SK-N-MC (cell line): ENCODE results near the gene MAU2.

Experiments
- DNase-seq: peaks from one replicate; pipeline ENCODE4 v3.0.0-alpha.2; 2011; ENCODE audit warnings: low read depth, low spot score
- H3K27ac ChIP-seq: fragments of 200-600 bp; sonication (generic); 2 replicates; pipeline ENCODE4 v1.5.1; 2016; ENCODE audit warnings: mixed run types
- H3K36me3 ChIP-seq: fragments of 200-600 bp; sonication (generic); 2 replicates; pipeline ENCODE4 v1.6.1; 2017; ENCODE audit warnings: antibody characterized with exemption, low read length, mixed read lengths; ENCODE audit not compliant: insufficient read depth
- H3K4me3 ChIP-seq: fragments of 200-600 bp; sonication (generic); 2 replicates; pipeline ENCODE4 v1.5.1; 2016
- H3K9ac ChIP-seq: fragments of 200-600 bp; sonication (generic); 2 replicates; pipeline ENCODE4 v1.8.0; 2017; ENCODE audit warnings: mixed run types, mixed read lengths; ENCODE audit not compliant: insufficient read length
- H3K9me3 ChIP-seq: fragments of 200-600 bp; sonication (generic); 2 replicates; pipeline ENCODE4 v1.6.1; 2017; ENCODE audit warnings: low read depth, mild to moderate bottlenecking, antibody characterized with exemption, low read length, moderate library complexity, mixed read lengths
- EZH2 ChIP-seq: fragments of 200-600 bp; sonication (generic); IDR thresholded peaks from one replicate; pipeline ENCODE4 v1.6.1; 2017; ENCODE audit warnings: antibody characterized with exemption
- FOXP2 ChIP-seq: optimal IDR thresholded peaks from 2 replicates; pipeline ENCODE3; 2011; ENCODE audit warnings: mild to moderate bottlenecking, moderate library complexity; ENCODE audit not compliant: insufficient read depth; ENCODE audit errors: extremely low read length, control extremely low read depth
- POLR2AphosphoS5 ChIP-seq: IDR thresholded peaks from 2 replicates; pipeline ENCODE4 v1.6.1; 2012; ENCODE audit warnings: mild to moderate bottlenecking, low read depth, low read length, borderline replicate concordance

MAU2 gene

DNA sequence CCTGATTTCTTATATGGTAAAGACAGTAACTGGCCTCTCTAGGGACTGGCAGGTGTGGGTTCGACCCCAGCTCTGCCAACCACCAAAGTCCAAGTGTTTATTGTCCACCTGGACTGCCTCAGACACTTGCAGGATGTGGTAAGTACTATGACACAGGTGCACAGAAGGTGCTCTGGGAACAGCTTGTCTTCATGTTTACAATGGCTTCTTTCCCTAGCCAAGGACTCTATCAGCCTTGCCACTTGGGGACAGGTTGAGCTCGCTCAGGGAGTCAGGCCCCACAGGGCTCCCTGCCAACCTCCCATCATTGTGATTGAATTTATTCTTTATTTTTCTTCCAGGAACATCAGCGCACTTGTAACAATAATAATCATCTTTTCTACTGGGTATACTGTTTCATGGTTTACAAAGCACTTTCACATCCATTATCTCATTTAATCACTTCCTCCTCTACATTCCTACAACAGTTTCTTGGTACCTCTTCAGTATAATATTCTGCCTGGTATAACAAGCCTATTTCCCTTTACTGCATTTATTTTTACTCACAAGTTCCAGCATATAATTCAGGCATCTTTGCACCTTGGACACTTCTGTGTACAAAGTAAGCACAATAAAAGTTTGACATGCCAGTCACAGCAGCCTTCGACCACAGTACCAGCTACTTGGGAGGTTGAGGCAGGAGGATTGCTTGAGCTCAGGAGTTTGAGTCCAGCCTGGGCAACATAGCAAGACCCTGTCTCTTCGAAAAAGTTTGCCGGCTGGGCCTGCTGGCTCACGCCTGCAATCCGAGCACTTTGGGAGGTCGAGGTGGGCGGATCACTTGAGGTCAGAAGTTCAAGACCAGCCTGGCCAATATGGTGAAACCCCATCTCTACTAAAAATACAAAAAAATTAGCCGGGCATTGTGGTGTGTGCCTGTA, 60.6 kb downstream of the MAU2 start:
- no peaks in the 10 kb centered on the region for H3K36me3 ChIP-seq
- TF ChIP-seq EZH2 (no peak), POLR2AphosphoS5 (no peak), FOXP2 (no peak)
- no peaks in the 10 kb centered on the region for H3K9me3 ChIP-seq
- DNase-seq = no peak
- H3K4me3 ChIP-seq = no peak overlapping the region
- no peak overlapping the region for H3K9ac ChIP-seq
- H3K27ac ChIP-seq = no peak overlapping the region

DNA sequence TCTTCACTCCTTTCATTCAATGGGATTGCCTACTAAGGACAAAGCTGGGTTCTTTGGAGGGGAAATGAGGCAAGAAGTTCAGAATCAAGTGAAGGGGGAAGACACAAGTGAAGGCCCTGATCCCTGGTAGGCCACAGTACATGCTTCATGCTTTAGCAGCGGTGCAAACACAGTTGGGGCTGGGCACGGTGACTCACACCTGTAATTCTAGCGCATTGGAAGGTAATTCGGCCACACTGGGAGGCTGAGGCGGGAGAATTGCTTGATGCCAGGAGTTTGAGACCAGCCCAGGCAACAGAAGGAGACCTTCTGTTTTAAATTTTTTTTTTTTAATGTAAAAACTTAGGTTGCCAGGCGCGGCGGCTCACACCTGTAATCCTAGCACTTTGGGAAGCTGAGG, 61.5 kb downstream of the MAU2 start:
- TF ChIP-seq POLR2AphosphoS5 = no peak
- no peak for TF ChIP-seq EZH2
- TF ChIP-seq FOXP2 = no peak
- no peaks in the 10 kb centered on the region for H3K36me3 ChIP-seq
- no peak overlapping the region for H3K9ac ChIP-seq
- no peak for DNase-seq
- H3K4me3 ChIP-seq = no peak overlapping the region
- no peak overlapping the region for H3K27ac ChIP-seq
- H3K9me3 ChIP-seq = no peaks in the 10 kb centered on the region

DNA sequence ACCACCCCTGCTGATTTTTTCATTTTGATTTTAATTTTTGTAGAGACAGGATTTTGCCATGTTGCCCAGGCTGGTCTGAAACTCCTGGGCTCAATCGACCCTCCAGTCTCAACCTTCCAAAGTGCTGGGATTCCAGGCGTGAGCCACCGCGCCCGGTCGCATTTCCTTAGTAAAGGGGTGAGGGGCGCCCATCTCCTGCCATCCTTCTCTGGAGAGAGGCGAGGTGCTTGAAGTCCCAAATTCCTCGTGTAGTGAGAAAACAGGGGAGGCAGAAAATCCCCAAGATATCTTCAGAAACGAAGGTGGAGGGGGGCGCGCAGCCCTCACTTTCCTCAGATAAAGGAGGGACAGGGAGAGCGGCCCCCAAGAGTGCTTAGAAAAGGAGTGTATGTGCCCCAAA, 63.9 kb downstream of the MAU2 start:
- DNase-seq = no peak
- Histone ChIP-seq H3K27ac (no peak overlapping the region), H3K9ac (no peak overlapping the region), H3K4me3 (no peak overlapping the region; the same call in 1 of the 2 replicates), H3K36me3 (no peaks in the 10 kb centered on the region), H3K9me3 (no peaks in the 10 kb centered on the region)
- TF ChIP-seq FOXP2 (no peak), EZH2 (no peak), POLR2AphosphoS5 (no peak)

GRCh38 chr19:19385131-19385895, 64.7 kb downstream of the MAU2 start:
- TF ChIP-seq FOXP2 (no peak), EZH2 (no peak), POLR2AphosphoS5 (peak; percentile 56; the same call in 1 of the 2 replicates)
- H3K27ac ChIP-seq = peak overlapping the region; percentile 60; the same call in 1 of the 2 replicates
- DNase-seq = peak; percentile 96

GRCh38 chr19:19385896-19386869, 65.6 kb downstream of the MAU2 start:
- Histone ChIP-seq H3K27ac (no peak overlapping the region), H3K9ac (peak overlapping the region; percentile 85), H3K4me3 (peak overlapping the region; percentile 84), H3K9me3 (no peaks in the 10 kb centered on the region), H3K36me3 (no peaks in the 10 kb centered on the region)
- no peak for DNase-seq
- no peak for TF ChIP-seq FOXP2
- TF ChIP-seq POLR2AphosphoS5 = no peak
- no peak for TF ChIP-seq EZH2

More at GRCh38 chr19:19385131-19385895, 64.7 kb downstream of the MAU2 start:
- peak overlapping the region; percentile 84 for H3K4me3 ChIP-seq
- H3K36me3 ChIP-seq = no peaks in the 10 kb centered on the region
- H3K9ac ChIP-seq = no peak overlapping the region
- no peaks in the 10 kb centered on the region for H3K9me3 ChIP-seq

GRCh38 chr19:19387108-19387507, 66.5 kb downstream of the MAU2 start:
- TF ChIP-seq POLR2AphosphoS5 (no peak), EZH2 (no peak), FOXP2 (no peak)

More at GRCh38 chr19:19387108-19387507, 66.5 kb downstream of the MAU2 start:
- DNase-seq = no peak
- peak overlapping the region; percentile 84 for H3K4me3 ChIP-seq
- H3K9ac ChIP-seq = peak overlapping the region; percentile 85
- no peaks in the 10 kb centered on the region for H3K36me3 ChIP-seq
- no peak overlapping the region for H3K27ac ChIP-seq
- no peaks in the 10 kb centered on the region for H3K9me3 ChIP-seq
